ENCODE data around the gene NAA38.

Gene NAA38

GRCh38 chr17:7822126-7822525, 35.2 kb downstream of the NAA38 start:
- no peak for TF ChIP-seq CTCF (IDR thresholded peaks at IDR 0.05; ENCODE audit: control insufficient read depth, insufficient read depth, low read depth, low read length, missing control alignments)
- H3K4me3 ChIP-seq (ENCODE audit: control insufficient read depth, low read depth, low read length): no peak overlapping the region
- DNase-seq (ENCODE audit: low read depth): no peak

- TF ChIP-seq CTCF (IDR thresholded peaks at IDR 0.05; ENCODE audit: control insufficient read depth, insufficient read depth, low read depth, low read length, missing control alignments): no peak
- DNase-seq (ENCODE audit: low read depth): no peak
- no peak overlapping the region for H3K4me3 ChIP-seq (ENCODE audit: control insufficient read depth, low read depth, low read length)
Measured at GRCh38 chr17:7820231-7820630, 37.1 kb downstream of the NAA38 start.

- TF ChIP-seq CTCF (IDR thresholded peaks at IDR 0.05; ENCODE audit: control insufficient read depth, insufficient read depth, low read depth, low read length, missing control alignments): no peak
- no peak overlapping the region for H3K4me3 ChIP-seq (ENCODE audit: control insufficient read depth, low read depth, low read length)
- no peak for DNase-seq (ENCODE audit: low read depth)
Measured at GRCh38 chr17:7818746-7819645, 38.4 kb downstream of the NAA38 start.

GRCh38 chr17:7818026-7818425, 39.3 kb downstream of the NAA38 start:
- DNase-seq (ENCODE audit: low read depth): no peak
- H3K4me3 ChIP-seq (ENCODE audit: control insufficient read depth, low read depth, low read length): no peak overlapping the region
- TF ChIP-seq CTCF (IDR thresholded peaks at IDR 0.05; ENCODE audit: control insufficient read depth, insufficient read depth, low read depth, low read length, missing control alignments): no peak

GRCh38 chr17:7817643-7817964, 39.8 kb downstream of the NAA38 start:
- TF ChIP-seq CTCF (IDR thresholded peaks at IDR 0.05; ENCODE audit: control insufficient read depth, insufficient read depth, low read depth, low read length, missing control alignments): no peak
- DNase-seq (ENCODE audit: low read depth): no peak
- H3K4me3 ChIP-seq (ENCODE audit: control insufficient read depth, low read depth, low read length): no peak overlapping the region

GRCh38 chr17:7816926-7817642, 40.3 kb downstream of the NAA38 start:
- DNase-seq (ENCODE audit: low read depth): no peak

More at GRCh38 chr17:7816926-7817642, 40.3 kb downstream of the NAA38 start:
- no peak for TF ChIP-seq CTCF (IDR thresholded peaks at IDR 0.05; ENCODE audit: control insufficient read depth, insufficient read depth, low read depth, low read length, missing control alignments)
- H3K4me3 ChIP-seq (ENCODE audit: control insufficient read depth, low read depth, low read length): no peak overlapping the region
